HG03196 (cell line): Measurements from ENCODE around the gene GPC6.

Experiments
- ATAC-seq: cut with Tn5 transposase; IDR thresholded peaks from one replicate; pipeline ENCODE4 v1.9.1; 2021; ENCODE audit not compliant: unreplicated experiment

GPC6 gene

GRCh38 chr13:94065741-94066140 lies 839.1 kb downstream of the GPC6 start:
- ATAC-seq, result no peak

- ATAC-seq, result no peak
Observed at GRCh38 chr13:94073007-94073744, 846.6 kb downstream of the GPC6 start.

GRCh38 chr13:94079876-94080275 lies 853.3 kb downstream of the GPC6 start:
- ATAC-seq, result no peak

GRCh38 chr13:94080527-94080926 lies 853.9 kb downstream of the GPC6 start:
- no peak for ATAC-seq

- ATAC-seq, result no peak
Observed at GRCh38 chr13:94087100-94087499, 860.5 kb downstream of the GPC6 start.

- ATAC-seq, result no peak
Observed at GRCh38 chr13:94088742-94089141, 862.1 kb downstream of the GPC6 start.

GRCh38 chr13:94090773-94091480 lies 864.3 kb downstream of the GPC6 start:
- ATAC-seq, result no peak

GRCh38 chr13:94093652-94094315 lies 867.2 kb downstream of the GPC6 start:
- ATAC-seq, result no peak

GRCh38 chr13:94109715-94110374 lies 883.2 kb downstream of the GPC6 start:
- no peak for ATAC-seq

- no peak for ATAC-seq
Observed at GRCh38 chr13:94112227-94112626, 885.6 kb downstream of the GPC6 start.

GRCh38 chr13:94112731-94113130 lies 886.1 kb downstream of the GPC6 start:
- no peak for ATAC-seq

GRCh38 chr13:94113245-94113644 lies 886.6 kb downstream of the GPC6 start:
- ATAC-seq, result no peak

- ATAC-seq, result no peak
Observed at GRCh38 chr13:94114166-94114565, 887.6 kb downstream of the GPC6 start.

- no peak for ATAC-seq
Observed at GRCh38 chr13:94115054-94115453, 888.4 kb downstream of the GPC6 start.

GRCh38 chr13:94119360-94119936 lies 892.8 kb downstream of the GPC6 start:
- no peak for ATAC-seq

- no peak for ATAC-seq
Observed at GRCh38 chr13:94120878-94121277, 894.3 kb downstream of the GPC6 start.

- no peak for ATAC-seq
Observed at GRCh38 chr13:94121686-94122085, 895.1 kb downstream of the GPC6 start.

- no peak for ATAC-seq
Observed at GRCh38 chr13:94122300-94122915, 895.8 kb downstream of the GPC6 start.

GRCh38 chr13:94123557-94123956 lies 897.0 kb downstream of the GPC6 start:
- no peak for ATAC-seq

GRCh38 chr13:94128430-94128829 lies 901.8 kb downstream of the GPC6 start:
- ATAC-seq, result no peak

- ATAC-seq, result no peak
Observed at GRCh38 chr13:94129490-94129894, 902.9 kb downstream of the GPC6 start.
